ENCODE measurements around the gene LRRN2.

Gene LRRN2

GRCh38 chr1:204672069-204672468 lies 13.5 kb downstream of the LRRN2 start:
- no peak for TF ChIP-seq CTCF (IDR thresholded peaks at IDR 0.05; ENCODE audit: low read depth, low read length, missing control alignments)
- H3K36me3 ChIP-seq (replicated peaks): no peaks in the 10 kb centered on the region
- in situ Hi-C loops (cut with HindIII; ENCODE audit: low pct_ligation_motif_present, low sequenced_read_pairs): no loop called here
- H3K27me3 ChIP-seq (replicated peaks): peaks cover 2% of the 10 kb centered on the region
- H3K27ac ChIP-seq: no peak overlapping the region
- H3K4me3 ChIP-seq (ENCODE audit: low read depth, low read length): no peak overlapping the region
- no peak for DNase-seq

DNA sequence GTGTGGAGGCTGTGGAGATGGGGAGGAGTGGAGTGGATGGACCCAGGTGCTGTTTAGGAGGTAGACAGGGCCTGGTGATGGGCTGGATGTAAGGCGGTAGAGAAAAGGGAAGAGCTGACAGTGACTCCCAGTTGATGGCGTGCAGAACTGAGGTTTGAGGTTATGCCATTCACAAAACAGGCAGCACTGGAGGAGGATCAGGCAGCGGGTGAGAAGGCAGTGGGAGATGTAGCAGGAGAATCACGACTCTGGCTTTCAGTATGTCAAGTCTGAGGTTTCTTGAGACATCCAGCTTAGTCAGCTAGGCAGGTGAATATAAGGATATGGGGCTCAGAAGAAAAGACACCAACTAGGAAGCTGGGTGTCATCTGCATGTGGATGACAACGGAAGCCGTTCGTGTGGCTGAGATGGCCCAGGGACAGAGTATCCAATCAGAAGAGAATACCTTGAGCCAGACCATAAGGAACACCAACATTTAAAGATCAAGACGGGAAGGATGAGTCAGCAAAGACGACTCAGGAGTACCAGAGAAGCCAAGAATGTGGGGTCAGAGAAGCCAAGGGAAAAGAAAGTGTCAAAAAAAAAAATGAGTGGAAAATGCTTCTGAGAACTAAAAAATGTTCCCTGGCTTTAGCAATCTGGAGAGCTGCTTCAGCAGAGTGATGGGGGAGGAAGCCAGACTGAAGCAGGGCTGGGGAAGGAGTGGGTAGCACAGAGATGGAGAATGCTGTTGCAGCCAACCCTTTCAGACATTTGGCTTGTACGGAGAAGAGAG lies 15.2 kb downstream of the LRRN2 start:
- DNase-seq: peak; percentile 12

GRCh38 chr1:204669579-204669978 lies 16.0 kb downstream of the LRRN2 start:
- Histone ChIP-seq H3K27ac (no peak overlapping the region), H3K27me3 (replicated peaks) (peaks cover 2% of the 10 kb centered on the region), H3K36me3 (replicated peaks) (no peaks in the 10 kb centered on the region), H3K4me3 (ENCODE audit: low read depth, low read length) (no peak overlapping the region)
- in situ Hi-C loops (cut with HindIII; ENCODE audit: low pct_ligation_motif_present, low sequenced_read_pairs): no loop called here
- no peak for DNase-seq
- TF ChIP-seq CTCF (IDR thresholded peaks at IDR 0.05; ENCODE audit: low read depth, low read length, missing control alignments): no peak

More for the DNA sequence above, 15.2 kb downstream of the LRRN2 start:
- H3K36me3 ChIP-seq (replicated peaks): no peaks in the 10 kb centered on the region
- H3K27ac ChIP-seq: no peak overlapping the region
- H3K27me3 ChIP-seq (replicated peaks): peaks cover 2% of the 10 kb centered on the region
- TF ChIP-seq CTCF (IDR thresholded peaks at IDR 0.05; ENCODE audit: low read depth, low read length, missing control alignments): no peak
- in situ Hi-C loops (cut with HindIII; ENCODE audit: low pct_ligation_motif_present, low sequenced_read_pairs): no loop called here
- no peak overlapping the region for H3K4me3 ChIP-seq (ENCODE audit: low read depth, low read length)

- DNase-seq: no peak
- Histone ChIP-seq H3K4me3 (ENCODE audit: low read depth, low read length) (no peak overlapping the region), H3K27ac (no peak overlapping the region), H3K27me3 (replicated peaks) (no peaks in the 10 kb centered on the region), H3K36me3 (replicated peaks) (no peaks in the 10 kb centered on the region)
- in situ Hi-C loops (cut with HindIII; ENCODE audit: low pct_ligation_motif_present, low sequenced_read_pairs): no loop called here
- no peak for TF ChIP-seq CTCF (IDR thresholded peaks at IDR 0.05; ENCODE audit: low read depth, low read length, missing control alignments)
These were observed 21.2 kb downstream of the LRRN2 start for GRCh38 chr1:204664384-204664651.

DNA sequence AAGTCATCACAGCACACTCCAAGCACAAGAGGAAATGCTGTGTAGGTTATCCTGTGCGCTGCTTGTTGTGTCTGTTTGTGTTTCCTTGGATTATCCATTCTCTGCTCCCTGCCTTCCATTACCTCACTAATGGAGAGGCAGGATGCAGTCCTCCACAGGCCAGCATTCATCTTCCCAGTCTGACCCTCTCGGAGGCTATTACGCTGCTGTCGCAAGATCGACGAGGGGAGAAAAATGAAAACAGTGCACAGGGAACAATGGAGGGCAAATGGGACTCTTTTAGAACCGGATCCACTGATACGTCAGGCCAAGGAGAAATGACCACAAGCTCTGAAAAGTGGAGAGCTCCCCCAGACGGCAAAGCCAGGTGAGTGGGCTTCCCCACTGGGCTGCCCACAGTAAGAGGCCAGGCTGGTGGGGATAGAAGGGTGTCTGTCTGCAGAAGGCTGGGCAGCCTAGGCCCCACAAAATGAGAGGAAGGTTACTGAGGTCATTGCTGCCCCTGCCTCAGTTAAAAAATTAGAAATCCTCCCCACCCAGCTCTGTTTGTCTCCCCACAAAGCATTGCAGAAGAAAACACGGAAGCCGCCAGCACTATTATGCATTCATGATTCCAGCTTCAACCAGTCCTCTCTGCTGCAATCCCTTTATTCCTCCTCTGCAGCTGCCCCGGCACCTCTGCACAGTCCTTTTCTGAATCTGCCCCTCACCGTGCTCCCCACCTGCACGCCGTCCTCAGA lies 21.7 kb downstream of the LRRN2 start:
- Histone ChIP-seq H3K4me3 (ENCODE audit: low read depth, low read length) (no peak overlapping the region), H3K27me3 (replicated peaks) (no peaks in the 10 kb centered on the region), H3K27ac (no peak overlapping the region), H3K36me3 (replicated peaks) (no peaks in the 10 kb centered on the region)
- in situ Hi-C loops (cut with HindIII; ENCODE audit: low pct_ligation_motif_present, low sequenced_read_pairs): no loop called here
- no peak for TF ChIP-seq CTCF (IDR thresholded peaks at IDR 0.05; ENCODE audit: low read depth, low read length, missing control alignments)
- DNase-seq: no peak

Data from brain microvascular endothelial cell (primary cell).